GM18511 (cell line): Measurements from ENCODE around the gene EXOC6B.

ENCODE experiments used
- ATAC-seq: cut with Tn5 transposase; IDR thresholded peaks from one replicate; pipeline ENCODE4 v1.9.1; 2021; ENCODE audit warnings: mild to moderate bottlenecking, moderate library complexity; ENCODE audit not compliant: unreplicated experiment

EXOC6B gene

DNA sequence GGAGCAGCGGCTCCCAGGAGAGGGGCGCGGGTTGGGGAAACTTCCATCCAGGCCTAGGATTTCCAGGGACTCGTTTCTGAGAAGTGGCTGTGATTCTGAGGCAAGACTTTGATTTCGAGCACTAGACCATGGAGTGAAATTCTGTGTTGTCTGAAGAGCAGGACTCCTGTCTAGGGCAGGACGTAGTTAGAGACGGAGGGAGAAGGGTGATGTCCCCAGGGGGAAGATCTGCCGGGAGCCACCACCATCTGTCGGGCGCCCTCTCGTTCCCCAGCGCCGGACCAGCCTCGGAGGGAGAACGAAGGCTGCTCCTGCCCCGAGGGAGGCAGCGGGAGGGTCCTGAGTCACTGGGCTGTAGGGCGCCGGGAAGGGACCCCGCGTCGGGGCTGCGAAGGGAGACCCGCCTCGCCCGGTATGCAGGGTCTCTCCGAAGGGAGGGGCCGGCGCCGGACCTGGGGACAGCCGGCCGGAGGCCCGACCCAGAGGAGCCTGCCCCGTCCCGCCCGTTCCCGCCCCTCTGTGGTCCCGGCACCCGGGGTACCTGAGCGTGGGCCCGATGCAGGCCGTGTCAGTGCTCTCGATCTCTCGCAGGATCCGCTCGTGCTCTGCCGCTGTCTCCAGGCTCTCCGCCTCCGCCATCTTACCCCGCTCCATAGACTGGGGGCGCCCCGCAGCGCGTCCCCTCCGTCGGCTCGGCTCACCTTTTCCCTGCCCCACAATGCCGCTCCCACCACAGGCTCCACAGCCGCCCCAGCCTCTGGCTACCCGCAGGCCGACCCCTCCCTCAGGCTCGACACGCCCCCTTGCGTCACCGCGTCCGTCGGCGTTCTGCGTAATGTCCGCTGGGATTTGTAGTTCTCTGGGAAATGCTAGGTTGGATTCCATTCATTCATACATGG is at the start of gene EXOC6B:
Gene EXOC6B (minus strand): TSS at position 777 of the 899 bp plus-strand sequence.
- ATAC-seq: peak; percentile 94

DNA sequence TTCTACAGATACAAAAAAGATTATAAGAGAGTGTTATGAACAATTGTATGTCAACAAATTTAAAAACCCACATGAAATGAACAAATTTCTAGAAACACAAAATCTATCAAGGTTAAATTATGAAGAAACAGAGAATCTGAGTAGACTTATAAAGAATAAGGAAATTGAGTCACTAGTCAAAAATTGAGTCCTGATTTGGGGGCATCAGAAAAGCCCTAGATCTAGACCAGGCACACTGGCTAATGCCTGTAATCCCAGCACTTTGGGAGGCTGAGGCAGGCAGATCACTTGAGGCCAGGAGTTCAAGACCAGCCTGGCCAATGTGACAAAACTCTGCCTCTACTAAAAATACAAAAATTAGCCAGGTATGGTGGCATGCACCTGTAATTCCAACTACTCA is 46.0 kb upstream of the EXOC6B start:
- ATAC-seq: no peak

DNA sequence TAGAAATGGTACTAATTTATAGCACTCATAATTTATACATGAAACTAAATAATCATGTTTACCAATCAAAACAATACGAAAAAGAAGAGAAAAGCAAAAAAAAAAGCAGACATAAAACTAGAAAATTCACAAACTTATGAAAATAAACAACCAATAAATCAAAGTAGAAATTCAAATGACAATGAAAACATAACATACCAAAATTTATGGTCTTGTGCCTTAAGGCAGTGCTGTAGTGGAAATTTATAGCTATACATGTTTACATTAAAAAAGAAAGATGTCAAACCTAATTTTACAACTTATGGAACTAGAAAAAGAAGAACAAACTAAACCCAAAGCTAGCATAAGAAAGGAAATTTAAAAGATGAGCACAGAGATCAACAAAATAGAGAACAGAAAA is 45.2 kb upstream of the EXOC6B start:
- ATAC-seq: no peak

DNA sequence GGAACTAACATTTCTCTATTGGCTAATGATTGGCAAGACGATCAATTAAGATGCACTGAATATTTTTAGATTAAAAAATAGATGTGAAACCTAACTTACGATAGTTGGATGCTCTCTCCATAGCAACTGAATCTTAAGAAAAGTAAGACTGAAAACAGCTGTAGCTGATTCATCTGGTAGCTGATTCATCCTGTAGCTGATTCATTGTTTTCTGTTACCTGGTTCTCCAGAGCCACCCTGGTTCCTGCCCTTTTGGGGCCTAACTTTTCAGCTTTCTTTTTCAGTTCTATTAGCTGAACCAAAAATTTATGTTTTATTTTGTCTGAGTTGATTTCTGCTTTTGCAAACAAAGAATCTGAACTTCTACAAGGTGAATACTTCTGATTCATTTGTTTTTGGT is 38.7 kb upstream of the EXOC6B start:
- ATAC-seq: peak; percentile 68

DNA sequence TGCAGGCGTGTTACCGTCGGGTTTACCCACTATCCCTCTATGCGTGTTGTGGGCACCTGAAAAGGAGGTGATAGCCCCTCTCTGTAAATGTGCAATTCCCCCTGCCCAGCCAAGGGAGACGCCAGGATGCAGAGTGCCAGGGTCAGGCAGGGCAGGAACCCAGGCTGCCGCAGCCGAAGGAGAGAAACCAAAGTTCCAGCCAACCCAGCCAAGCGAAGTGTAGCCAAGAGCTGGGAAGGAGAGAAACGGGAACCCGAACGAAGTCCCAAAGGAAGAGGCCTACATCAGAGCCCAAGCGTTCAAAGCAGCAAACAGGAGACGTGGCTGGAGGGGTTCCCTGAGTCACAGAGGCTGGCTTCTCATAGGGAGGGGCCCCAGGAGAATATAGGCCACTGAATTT is 37.2 kb upstream of the EXOC6B start:
- ATAC-seq: no peak

DNA sequence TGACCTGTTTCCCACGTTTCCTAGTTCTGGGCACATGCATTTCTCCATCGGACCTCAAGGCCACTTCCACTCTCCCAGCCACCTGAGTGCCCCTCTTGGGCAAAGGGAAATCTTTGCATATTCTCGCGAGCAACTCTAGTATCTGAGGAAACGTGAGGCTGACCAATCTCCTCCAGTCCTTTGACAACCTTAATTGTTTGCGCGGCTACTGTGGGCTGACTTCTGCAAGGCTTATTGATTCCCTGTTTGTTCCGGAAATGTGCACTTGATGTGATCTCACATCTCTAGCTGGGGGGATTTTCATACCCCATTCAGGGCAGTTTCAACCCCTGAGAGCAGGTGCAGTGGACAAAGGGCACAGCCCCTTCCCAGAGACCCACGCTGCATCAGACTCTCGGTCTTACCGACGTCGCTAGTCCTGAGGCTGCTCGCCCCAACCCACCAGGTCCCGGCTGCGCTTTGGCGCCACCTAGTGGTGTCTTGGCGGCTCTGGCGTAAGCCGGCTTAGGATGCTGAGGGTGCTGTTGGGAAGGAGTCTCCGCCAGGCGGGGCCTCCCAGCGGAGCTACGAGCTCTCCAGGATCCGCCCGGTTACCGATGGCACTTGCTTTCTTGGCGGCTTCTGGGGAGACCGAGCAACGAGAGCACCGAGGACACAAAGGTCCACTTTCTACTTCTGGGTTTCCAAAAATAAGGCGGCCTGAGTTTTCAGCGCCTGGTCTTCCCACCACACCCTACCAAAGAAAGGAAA is 36.6 kb upstream of the EXOC6B start:
- peak; percentile 91 for ATAC-seq

DNA sequence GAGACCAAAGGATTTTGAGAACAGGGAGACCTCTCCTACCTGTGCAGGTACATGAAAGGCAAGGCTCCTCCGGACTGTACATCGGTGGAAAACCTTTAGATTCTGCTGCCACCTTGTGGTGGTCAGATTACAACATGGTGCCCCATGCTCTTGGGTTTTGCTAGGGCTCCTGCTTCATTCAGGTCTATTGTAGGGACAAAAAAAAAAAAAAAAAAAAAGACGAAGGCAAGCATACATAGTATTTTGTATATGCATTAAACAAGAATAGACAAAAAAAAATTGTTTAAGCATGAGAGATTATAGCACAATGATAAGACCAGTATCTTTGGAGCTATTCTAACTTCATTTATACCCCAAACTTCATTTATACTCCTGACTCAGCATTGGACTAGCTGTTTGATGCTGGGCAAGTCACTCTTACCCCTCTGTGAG is 34.0 kb upstream of the EXOC6B start:
- ATAC-seq: peak; percentile 66

DNA sequence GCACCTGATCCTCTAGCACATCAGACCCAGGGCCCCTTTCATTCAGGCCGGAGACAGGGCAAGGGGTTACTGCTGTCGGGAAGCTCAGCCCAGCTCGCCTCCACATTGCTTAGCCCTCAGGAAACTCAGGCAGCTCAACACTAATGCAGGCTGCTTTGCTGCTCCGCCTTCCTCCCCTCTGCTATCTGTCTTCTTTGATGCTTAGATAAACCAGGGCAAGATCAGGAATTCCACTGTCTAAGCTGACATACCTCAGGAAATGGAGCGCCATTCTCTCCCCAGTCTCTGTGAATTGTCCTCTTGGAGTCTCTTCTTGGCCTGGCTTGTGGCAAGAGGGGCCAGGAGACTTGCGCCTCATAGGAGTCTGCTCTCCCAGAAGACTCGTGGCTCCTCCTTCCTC is 25.5 kb upstream of the EXOC6B start:
- no peak for ATAC-seq

DNA sequence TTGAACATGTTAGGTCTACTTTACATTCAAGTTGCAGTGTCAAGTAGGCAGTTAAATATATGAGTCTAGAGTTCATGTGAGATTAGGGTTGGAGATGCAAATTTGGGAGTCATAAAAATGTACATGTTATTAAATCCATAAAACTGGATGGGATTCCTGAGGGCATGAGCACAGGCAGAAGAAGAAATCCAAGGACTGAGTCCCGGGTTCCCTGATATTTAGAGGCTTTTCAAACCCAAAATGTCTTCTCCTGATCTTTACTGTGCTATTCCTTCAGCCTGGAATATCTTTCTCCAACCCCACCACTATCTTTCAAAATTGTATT is 23.3 kb upstream of the EXOC6B start:
- no peak for ATAC-seq

DNA sequence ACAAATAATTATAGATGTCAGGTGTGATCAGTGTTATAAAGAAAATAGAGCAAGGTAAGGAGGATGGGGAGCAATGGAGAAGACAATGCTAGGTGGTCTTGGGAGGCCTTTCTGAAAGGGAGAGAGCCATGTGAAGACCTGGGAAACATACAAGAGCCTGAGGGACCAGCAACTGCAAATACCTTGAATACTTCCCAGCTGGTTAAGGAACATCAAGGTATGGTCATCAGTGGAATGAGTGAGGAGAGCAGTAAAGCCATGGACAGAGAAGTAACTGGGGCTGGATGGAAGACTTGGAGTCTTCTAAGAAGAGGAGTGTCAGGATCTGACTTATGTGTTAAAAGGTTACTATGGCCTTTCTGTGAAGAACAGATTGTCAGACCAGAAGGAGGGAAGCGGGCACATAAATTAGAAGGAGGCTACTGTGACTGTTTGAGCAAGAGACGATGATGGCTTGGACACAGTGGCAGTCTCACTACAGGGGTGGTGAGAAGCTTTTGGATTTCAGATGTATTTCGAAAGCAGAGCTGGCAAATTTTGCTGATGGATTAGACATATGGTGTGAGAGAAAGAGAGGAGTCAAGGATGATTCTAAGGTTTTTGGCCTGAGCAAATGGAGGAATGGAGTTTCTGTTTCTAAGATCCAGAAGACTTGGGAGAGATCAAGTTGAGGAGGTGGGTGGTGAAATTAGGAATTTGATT is 22.8 kb upstream of the EXOC6B start:
- ATAC-seq: no peak

DNA sequence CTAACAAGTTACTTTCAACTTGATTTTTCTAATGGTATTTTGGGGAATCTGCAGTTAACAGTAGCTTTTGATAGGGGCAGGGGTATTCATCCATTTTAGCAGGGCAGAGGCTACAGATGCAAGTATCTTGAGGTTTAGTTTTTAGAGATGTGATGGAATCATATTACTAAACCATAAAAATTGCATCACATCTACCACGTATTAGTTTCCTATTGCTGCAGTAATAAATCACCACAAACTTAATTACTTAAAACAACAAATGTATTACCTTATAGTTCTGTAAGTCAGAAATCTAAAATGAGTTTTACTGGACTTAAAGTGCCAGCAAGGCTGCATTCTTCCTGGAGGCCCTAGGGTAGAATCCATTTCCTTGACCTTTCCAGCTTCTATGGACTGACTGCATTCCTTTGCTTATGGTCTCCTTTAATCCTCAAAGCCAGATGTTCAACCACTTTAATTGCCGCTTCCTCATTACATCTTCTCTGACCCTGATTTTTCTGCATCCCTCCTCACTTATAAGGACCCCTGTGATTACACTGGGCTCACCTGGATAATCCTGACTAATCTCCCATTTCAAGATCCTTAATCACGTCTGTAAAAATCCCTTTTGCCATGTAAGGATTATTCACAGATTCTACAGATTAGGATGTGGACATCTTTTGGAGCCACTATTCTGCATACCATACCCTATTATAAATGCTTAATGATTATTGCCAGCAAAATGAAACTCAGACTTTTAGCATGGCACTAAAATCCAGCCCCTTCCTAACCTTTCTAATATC is 21.9 kb upstream of the EXOC6B start:
- no peak for ATAC-seq

DNA sequence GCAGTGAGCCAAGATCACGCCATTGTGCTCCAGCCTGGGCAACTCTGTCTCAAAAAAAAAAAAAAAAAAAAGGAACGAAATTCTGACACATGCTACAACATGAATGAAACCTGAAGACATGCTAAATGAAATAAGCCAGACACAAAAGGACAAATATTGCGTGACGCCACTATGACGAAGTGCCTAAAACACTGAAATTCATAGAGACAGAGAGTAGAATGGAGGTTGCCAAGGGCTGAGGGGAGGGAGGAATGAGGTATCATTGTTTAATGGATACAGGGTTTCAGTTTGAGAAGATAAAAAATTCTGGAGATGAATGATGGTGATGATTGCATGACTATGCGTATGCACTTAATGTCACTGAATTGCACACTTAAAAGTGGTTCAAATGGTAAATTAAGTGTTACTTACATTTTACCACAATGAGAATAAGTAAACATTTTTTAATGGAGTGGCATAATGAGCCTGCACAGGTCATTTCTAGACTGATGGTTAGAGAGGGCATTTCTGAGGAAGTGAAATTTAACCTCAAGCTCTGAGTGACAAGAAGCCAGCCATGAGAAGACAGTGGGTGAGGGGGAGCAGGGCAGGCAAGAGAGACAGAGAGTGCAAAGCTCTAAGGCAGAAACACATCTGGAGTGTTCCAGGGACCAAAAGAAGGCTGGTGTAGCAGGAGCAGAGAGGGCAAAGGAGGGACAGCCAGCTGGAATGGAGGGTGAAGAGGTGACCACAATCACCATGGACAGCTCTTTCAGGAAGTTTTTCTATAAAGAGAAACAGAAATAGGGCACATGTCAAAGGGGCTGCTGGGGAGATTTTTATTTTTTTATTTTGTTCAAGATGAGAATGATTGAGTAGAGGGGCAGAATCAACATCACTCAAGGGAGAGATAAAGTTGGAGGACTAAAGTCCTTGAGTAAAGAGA is 20.6 kb upstream of the EXOC6B start:
- ATAC-seq: peak; percentile 100

DNA sequence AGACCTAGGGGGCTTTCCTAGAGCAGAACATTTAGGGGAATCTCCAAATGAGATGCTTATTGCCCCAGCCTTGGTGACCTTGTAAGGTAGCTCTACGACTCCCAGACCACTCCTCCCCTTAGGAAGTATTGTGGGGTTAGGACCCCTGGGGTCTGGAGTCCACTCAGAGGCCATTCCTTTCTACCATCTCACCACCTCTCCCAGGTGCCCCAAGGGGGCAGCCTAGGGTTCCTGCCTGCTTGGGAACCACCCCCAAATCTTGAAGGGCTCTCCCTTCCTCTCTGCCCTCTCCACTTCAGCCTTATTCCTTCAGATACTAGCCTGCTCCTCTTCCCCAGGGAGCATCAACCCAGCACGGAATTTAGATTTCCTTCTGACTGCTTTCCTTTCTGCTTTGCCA is 17.5 kb upstream of the EXOC6B start:
- no peak for ATAC-seq

DNA sequence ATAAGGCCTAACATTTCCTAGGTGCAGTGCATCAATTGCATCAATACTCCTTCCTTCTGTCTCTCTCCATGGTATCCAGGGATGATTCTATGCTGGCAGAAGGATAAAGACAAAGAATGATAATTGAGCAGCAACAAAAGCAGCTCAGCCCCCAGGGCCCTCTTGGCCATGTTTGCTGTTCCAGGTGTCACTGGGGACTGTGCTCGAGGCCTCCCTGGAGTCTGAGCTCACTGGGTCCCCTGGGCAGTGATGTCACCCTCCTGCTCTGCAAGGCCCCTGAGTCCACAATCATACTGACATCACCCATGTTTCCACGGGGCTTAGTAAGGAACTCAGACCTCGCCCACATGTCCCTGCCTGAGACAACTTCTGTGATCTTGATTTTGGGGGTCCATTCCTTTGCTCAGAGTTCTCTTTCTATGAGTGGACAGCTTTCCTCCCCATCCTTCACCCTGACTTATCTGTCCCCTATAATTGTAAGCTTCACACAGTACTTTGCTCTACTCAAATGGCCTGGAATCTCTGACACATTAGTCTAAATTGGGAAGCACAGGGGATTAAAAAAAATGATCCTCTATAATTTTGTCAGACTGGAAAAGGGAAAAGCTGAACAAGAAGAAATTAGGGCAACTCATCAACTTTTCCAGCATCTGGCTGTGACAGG is 15.8 kb upstream of the EXOC6B start:
- no peak for ATAC-seq

DNA sequence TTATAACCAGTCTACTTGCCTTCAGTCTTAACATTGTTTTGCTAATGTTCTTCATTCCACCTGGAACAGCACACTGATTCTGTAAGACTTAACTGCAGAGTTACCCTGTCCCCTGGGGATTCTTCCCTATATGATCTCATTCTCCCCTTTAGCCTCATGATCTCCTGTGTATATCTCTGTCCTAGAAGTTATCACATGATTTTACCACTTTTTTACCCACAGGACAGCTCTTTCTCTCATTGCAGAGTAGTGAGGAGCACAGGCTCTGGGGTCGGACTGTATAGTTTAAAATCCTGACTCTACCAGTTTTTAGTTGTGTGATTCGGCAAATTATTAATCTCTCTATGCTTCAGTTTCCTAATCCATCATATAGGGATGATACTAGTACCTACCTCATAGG is 14.2 kb upstream of the EXOC6B start:
- no peak for ATAC-seq

DNA sequence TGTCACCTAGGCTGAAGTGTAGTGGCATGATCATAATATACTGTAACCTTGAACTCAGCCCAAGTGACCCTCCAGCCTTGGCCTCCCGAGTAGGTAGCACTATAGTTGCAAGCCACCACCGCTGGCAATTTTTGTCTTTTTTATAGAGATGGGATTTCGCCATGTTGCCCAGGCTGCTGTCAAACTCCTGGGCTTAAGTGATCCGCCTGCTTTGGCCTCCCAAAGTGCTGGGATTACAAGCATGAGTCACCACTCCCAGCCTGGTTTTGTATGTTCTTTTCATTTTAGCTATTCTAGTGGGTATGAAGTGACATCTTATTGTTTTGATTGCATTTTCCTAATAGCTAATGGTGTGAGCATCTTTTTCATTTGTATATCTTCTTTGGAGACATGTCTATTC is 11.3 kb upstream of the EXOC6B start:
- no peak for ATAC-seq

DNA sequence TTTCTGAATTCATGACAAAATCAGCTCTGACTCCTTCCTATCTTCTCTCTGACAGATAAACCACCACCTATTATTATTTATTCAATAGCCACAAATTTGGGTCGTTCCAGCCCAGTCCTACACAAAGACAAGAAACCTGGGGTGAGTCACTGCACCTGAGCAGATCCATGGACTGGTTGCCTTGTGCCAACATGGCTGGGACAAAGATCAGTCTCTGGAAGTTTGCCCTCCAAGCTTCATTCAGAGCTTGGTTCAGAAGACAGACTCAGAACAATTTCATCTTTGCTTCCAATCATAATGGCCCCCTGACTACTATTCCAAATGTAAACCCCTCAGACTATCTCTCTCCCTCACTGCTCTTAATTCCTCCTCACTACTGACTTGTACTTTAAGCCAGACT is 9.6 kb upstream of the EXOC6B start:
- ATAC-seq: no peak

DNA sequence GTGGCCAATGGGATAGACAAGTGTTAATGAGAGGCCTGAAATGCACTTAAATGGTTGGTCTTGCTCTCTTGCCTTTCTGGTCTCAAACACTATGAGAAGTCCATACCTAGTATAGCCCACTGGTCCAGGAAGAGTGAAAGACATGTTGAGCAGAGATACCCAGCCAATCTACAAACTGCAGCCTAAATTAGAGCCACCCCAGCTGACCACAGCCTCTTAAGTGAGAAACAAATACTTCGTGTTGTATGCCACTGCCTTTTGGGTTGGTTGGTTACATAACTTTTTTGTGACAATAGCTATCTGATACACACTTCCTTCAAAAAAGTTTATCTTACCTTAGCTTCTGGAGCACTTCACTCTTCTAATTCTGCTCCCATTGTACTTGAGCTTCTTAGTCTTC is 8.8 kb upstream of the EXOC6B start:
- no peak for ATAC-seq

DNA sequence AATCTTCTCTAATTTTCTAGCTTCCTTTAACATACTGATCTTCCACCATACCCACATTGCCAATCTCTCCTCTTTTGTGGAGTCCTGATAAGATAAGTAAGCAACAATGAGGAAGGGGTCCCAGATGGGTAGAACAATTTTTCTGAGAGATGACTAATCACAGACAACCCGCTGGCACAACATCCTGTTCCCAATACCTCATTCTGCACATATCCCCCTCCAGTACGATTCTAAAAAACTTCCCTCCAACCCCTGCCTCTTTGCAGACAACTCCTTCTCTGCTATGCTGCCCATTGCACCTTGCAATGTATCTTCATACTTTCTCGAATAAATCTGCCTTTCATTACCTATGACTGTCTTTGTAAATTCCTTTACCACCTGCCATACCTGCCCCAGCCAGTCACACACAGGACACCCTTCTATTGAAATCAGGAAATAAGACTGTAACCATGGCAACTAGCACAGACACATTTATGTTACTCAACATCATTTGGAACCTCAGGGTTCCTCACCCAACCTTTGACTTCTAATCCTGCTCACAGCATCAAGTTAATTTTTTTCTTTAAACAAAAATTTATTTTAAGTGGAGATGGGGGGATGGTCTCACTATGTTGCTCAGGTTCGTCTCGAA is 7.4 kb upstream of the EXOC6B start:
- ATAC-seq: no peak
